Keratinocyte (primary cell): ENCODE results near the gene NOX5. TPM values are rescaled to one million over a fixed set of nuclear protein-coding genes. Genes with fewer than 3 reads are reported as not detected.

Experiments used
- DNase-seq: peaks from one replicate; pipeline ENCODE4 v3.0.0-alpha.2; 2011; ENCODE audit warnings: low read depth, missing footprints, low spot score
- FAIRE-seq: peaks from 2 replicates; lab custom pipeline; 2011; peaks lifted over from hg19 to GRCh38; lab: Jason Lieb, UNC
- H2AFZ ChIP-seq: 2 replicates; pipeline ENCODE4 v1.6.0; 2012; ENCODE audit warnings: low read length, control low read depth, inconsistent platforms; ENCODE audit not compliant: control insufficient read depth
- H3K27ac ChIP-seq: 2 replicates; pipeline ENCODE4 v1.5.1; 2011; ENCODE audit warnings: low read length; ENCODE audit not compliant: control insufficient read depth, insufficient read depth
- H3K27me3 ChIP-seq: 3 replicates; pipeline ENCODE4 v1.6.0; 2011; ENCODE audit warnings: low read length; ENCODE audit not compliant: control insufficient read depth, insufficient read depth; ENCODE audit errors: extremely low read depth
- H3K36me3 ChIP-seq, 2 experiments: 2 replicates in 1 of 2; 3 replicates in 1 of 2; pipeline ENCODE4 v1.5.1; 2011; ENCODE audit warnings: low read length in 2 of 2, mild to moderate bottlenecking in 1 of 2; ENCODE audit not compliant: control insufficient read depth in 2 of 2, insufficient read depth in 2 of 2; ENCODE audit errors: extremely low read depth in 1 of 2
- H3K4me1 ChIP-seq: 3 replicates; pipeline ENCODE4 v1.5.1; 2011; ENCODE audit warnings: low read length; ENCODE audit not compliant: control insufficient read depth, insufficient read depth; ENCODE audit errors: extremely low read depth
- H3K4me2 ChIP-seq: 3 replicates; pipeline ENCODE4 v1.6.0; 2011; ENCODE audit warnings: low read depth, low read length; ENCODE audit not compliant: control insufficient read depth, insufficient read depth; ENCODE audit errors: extremely low read depth
- H3K4me3 ChIP-seq, 3 experiments: fragments of 200-600 bp in 1 of 3; sonication (generic) in 1 of 3; 2 replicates in 2 of 3; 3 replicates in 1 of 3; pipeline ENCODE4 v1.5.1; 2011 to 2016; ENCODE audit warnings: low read length in 3 of 3, mild to moderate bottlenecking in 3 of 3, control low read depth in 2 of 3, inconsistent platforms in 1 of 3, low read depth in 1 of 3, mixed read lengths in 1 of 3, mixed run types in 1 of 3, moderate library complexity in 1 of 3; ENCODE audit not compliant: control insufficient read depth in 2 of 3, insufficient read depth in 2 of 3; ENCODE audit errors: extremely low read depth in 1 of 3
- H3K79me2 ChIP-seq: 2 replicates; pipeline ENCODE4 v1.6.0; 2012; ENCODE audit warnings: low read length; ENCODE audit not compliant: control insufficient read depth, insufficient read depth
- H3K9ac ChIP-seq: 3 replicates; pipeline ENCODE4 v1.6.0; 2011; ENCODE audit warnings: low read length; ENCODE audit not compliant: control insufficient read depth, insufficient read depth; ENCODE audit errors: extremely low read depth
- H3K9me1 ChIP-seq: 3 replicates; pipeline ENCODE4 v1.6.0; 2011; ENCODE audit warnings: low read length; ENCODE audit not compliant: control insufficient read depth, insufficient read depth; ENCODE audit errors: extremely low read depth
- H3K9me3 ChIP-seq: 2 replicates; pipeline ENCODE4 v1.5.1; 2012; ENCODE audit warnings: low read depth, low read length; ENCODE audit not compliant: control insufficient read depth
- H4K20me1 ChIP-seq: 3 replicates; pipeline ENCODE4 v1.6.0; 2011; ENCODE audit warnings: low read length; ENCODE audit not compliant: control insufficient read depth, insufficient read depth; ENCODE audit errors: extremely low read depth
- EZH2 ChIP-seq: IDR thresholded peaks from one replicate; pipeline ENCODE4 v1.6.1; 2012; ENCODE audit warnings: inconsistent platforms, mild to moderate bottlenecking, low read length, moderate library complexity
- dilution Hi-C: fragments of 300-500 bp; cut with MboI; formaldehyde crosslinking; loops from one replicate; pipeline ENCODE4 v1.7.0; 2020; ENCODE audit warnings: low sequenced_read_pairs; ENCODE audit not compliant: extremely low pct_ligation_motif_present
- polyA plus RNA-seq, 5 experiments: library from polyadenylated mRNA; depleted of rRNA in 3 of 5; stranded (reverse) in 3 of 5; stranded (forward) in 1 of 5; unstranded in 1 of 5; fragments of >200 nt; gene quantifications; 1 replicate in 1 of 5; 2 replicates in 3 of 5; 3 replicates in 1 of 5; pipeline versions ENCODE4 v1.2.1 to v1.2.3, GENCODE V29; 2011 to 2012; ENCODE audit warnings: missing spikeins in 2 of 5, low read depth in 1 of 5, low replicate concordance in 1 of 5
- TF ChIP-seq, protein P1 (sequence below), 3 experiments: IDR thresholded peaks in 1 of 3; conservative IDR thresholded peaks in 1 of 3; optimal IDR thresholded peaks in 1 of 3; 2 replicates in 2 of 3; 3 replicates in 1 of 3; pipeline versions ENCODE3 to v1.5.1; 2011; ENCODE audit warnings: low read length in 3 of 3, mild to moderate bottlenecking in 3 of 3, moderate library complexity in 2 of 3, control low read depth in 1 of 3, inconsistent platforms in 1 of 3; ENCODE audit not compliant: insufficient read depth in 2 of 3; ENCODE audit errors: extremely low read depth in 1 of 3

Gene NOX5
- polyA plus RNA-seq, 1 donor (not counting 4 experiments of a cell fraction or from before 2014, with no cell fraction given): 0.16 TPM

DNA sequence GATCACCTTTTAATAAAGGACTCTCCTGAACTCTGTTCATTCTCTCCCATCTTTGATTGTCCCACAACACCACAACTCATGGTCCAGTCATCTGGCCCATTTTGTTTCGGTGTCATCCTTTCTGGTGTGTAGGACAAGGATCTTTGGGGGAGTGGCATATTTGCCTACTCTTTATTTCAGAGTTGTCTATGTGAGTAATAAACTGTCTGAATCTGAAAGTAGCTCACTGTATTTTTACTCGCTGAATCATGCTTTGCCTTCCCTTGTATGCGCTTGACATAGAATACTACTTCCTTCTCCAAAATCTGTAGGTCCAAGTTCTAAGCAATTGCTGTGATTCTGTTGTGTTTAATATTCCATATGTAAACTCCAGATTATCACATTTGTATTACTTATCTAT is 29.9 kb upstream of the NOX5 start:
- Histone ChIP-seq H3K9me3 (no peaks in the 10 kb centered on the region), H3K9me1 (no peaks in the 10 kb centered on the region), H3K79me2 (no peaks in the 10 kb centered on the region), H3K4me1 (no peaks in the 10 kb centered on the region), H2AFZ (no peak overlapping the region), H3K36me3 (no peaks in the 10 kb centered on the region), H3K4me2 (no peak overlapping the region), H3K4me3 (no peak overlapping the region), H4K20me1 (no peaks in the 10 kb centered on the region), H3K9ac (no peak overlapping the region), H3K27ac (no peak overlapping the region), H3K27me3 (no peaks in the 10 kb centered on the region)
- FAIRE-seq (no peak), DNase-seq (no peak)
- TF ChIP-seq, protein P1, sequence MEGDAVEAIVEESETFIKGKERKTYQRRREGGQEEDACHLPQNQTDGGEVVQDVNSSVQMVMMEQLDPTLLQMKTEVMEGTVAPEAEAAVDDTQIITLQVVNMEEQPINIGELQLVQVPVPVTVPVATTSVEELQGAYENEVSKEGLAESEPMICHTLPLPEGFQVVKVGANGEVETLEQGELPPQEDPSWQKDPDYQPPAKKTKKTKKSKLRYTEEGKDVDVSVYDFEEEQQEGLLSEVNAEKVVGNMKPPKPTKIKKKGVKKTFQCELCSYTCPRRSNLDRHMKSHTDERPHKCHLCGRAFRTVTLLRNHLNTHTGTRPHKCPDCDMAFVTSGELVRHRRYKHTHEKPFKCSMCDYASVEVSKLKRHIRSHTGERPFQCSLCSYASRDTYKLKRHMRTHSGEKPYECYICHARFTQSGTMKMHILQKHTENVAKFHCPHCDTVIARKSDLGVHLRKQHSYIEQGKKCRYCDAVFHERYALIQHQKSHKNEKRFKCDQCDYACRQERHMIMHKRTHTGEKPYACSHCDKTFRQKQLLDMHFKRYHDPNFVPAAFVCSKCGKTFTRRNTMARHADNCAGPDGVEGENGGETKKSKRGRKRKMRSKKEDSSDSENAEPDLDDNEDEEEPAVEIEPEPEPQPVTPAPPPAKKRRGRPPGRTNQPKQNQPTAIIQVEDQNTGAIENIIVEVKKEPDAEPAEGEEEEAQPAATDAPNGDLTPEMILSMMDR (optimal IDR thresholded peaks at IDR 0.05 in 1 of 3, IDR thresholded peaks at IDR 0.05 in 1 of 3, conservative IDR thresholded peaks at IDR 0.05 in 1 of 3; ENCODE audit: extremely low read depth in 1 of 3, insufficient read depth in 2 of 3, low read length in 3 of 3): no peak
- no peak for TF ChIP-seq EZH2
- dilution Hi-C loops: no loop called here

DNA sequence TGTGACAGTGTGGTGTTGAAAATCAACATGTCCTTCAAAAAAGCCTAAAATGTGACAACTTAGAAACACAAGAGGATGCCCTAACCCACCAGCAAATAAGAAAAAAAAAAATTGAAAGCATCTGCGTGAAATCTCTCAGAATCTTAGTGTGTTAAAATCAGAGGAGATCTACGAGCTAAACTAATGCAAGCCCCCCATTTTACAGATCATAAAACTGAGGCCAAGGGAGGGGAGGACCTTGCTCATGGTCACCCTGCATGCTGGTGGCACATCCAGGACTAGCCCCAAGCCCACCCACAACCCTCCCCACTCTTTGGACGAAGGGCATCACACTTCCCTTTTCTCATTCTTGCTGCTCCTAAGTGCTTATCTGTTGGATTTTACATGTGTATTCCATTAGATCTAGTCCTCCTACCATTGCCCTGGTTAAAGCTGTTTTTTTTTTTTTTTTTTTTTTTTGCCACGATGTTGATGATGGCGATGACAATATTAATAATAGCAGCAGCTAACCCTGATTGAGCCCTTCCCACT is 29.1 kb upstream of the NOX5 start:
- no peak for FAIRE-seq
- Histone ChIP-seq H4K20me1 (no peaks in the 10 kb centered on the region), H3K9me3 (no peaks in the 10 kb centered on the region), H3K79me2 (no peaks in the 10 kb centered on the region), H3K4me1 (no peaks in the 10 kb centered on the region), H3K9me1 (no peaks in the 10 kb centered on the region), H3K4me2 (no peak overlapping the region), H3K27ac (no peak overlapping the region), H3K9ac (no peak overlapping the region), H2AFZ (no peak overlapping the region), H3K27me3 (no peaks in the 10 kb centered on the region), H3K4me3 (no peak overlapping the region), H3K36me3 (no peaks in the 10 kb centered on the region)
- dilution Hi-C loops: no loop called here
- TF ChIP-seq, protein P1 (optimal IDR thresholded peaks at IDR 0.05 in 1 of 3, IDR thresholded peaks at IDR 0.05 in 1 of 3, conservative IDR thresholded peaks at IDR 0.05 in 1 of 3; ENCODE audit: extremely low read depth in 1 of 3, insufficient read depth in 2 of 3, low read length in 3 of 3): no peak
- TF ChIP-seq EZH2: no peak
- no peak for DNase-seq
